IPS DF 6.9 (cell line): Measurements from ENCODE around the gene RPS6KA2.

Experiments used
- DNase-seq: peaks from one replicate; pipeline ENCODE4 v3.0.0-alpha.2; 2013; ENCODE audit warnings: low read depth, low spot score
- H3K27ac ChIP-seq: one replicate; pipeline ENCODE4 v1.5.1; 2013; ENCODE audit warnings: low read length, control low read depth
- H3K27me3 ChIP-seq: 2 replicates; pipeline ENCODE4 v1.6.1; 2013; ENCODE audit warnings: mild to moderate bottlenecking, low read length; ENCODE audit not compliant: control insufficient read depth, insufficient read depth
- H3K36me3 ChIP-seq: 2 replicates; pipeline ENCODE4 v1.6.1; 2013; ENCODE audit warnings: low read length; ENCODE audit not compliant: control insufficient read depth, insufficient read depth
- H3K4me1 ChIP-seq: 2 replicates; pipeline ENCODE4 v1.6.1; 2013; ENCODE audit warnings: low read length; ENCODE audit not compliant: control insufficient read depth, insufficient read depth
- H3K4me3 ChIP-seq: 2 replicates; pipeline ENCODE4 v1.5.1; 2013; ENCODE audit warnings: mild to moderate bottlenecking, low read length
- H3K9me3 ChIP-seq: 2 replicates; pipeline ENCODE4 v1.6.1; 2013; ENCODE audit warnings: low read length, inconsistent platforms; ENCODE audit not compliant: control insufficient read depth, insufficient read depth
- WGBS: extraction: QIAGEN DNeasy Blood & Tissue Kit; methylation state at CpG from one replicate; pipeline ENCODE4 v1.1.7; 2013; ENCODE audit warnings: mixed read lengths, missing lambda C conversion rate; ENCODE audit not compliant: insufficient read length, insufficient coverage; 5-methylcytosine and 5-hydroxymethylcytosine counted together

RPS6KA2 gene

DNA sequence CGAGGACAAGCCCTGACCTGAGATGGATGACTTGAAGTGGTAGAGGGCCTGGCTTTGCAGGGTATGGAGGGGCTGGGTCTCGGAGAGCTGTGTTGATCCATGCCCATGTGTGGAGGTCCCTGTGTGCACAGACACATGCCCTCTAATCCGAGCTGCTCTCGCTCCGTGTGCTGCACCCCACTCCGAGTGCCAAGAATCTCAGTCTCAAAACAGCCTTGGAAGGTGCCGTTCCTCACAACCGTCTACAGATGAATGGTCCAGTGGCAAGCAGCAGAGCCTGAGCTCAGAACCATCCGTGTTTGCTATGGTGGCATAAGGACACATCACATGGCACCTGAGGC lies 133.0 kb downstream of the RPS6KA2 start:
- Histone ChIP-seq H3K27ac (no peak overlapping the region), H3K4me3 (no peak overlapping the region), H3K36me3 (no peaks in the 10 kb centered on the region; the same call in 1 of the 2 replicates), H3K4me1 (no peaks in the 10 kb centered on the region; the same call in 1 of the 2 replicates), H3K27me3 (no peaks in the 10 kb centered on the region), H3K9me3 (no peaks in the 10 kb centered on the region)
- no peak for DNase-seq
- WGBS = no CpG with 5 or more reads among the region's 9 CpGs

GRCh38 chr6:166493427-166494100 lies 133.5 kb downstream of the RPS6KA2 start:
- Histone ChIP-seq H3K9me3 (no peaks in the 10 kb centered on the region), H3K4me1 (no peaks in the 10 kb centered on the region; the same call in 1 of the 2 replicates)
- no CpG with 5 or more reads among the region's 21 CpGs for WGBS

GRCh38 chr6:166492092-166492741 lies 134.8 kb downstream of the RPS6KA2 start:
- DNase-seq = no peak
- Histone ChIP-seq H3K4me1 (no peaks in the 10 kb centered on the region; the same call in 1 of the 2 replicates), H3K27ac (no peak overlapping the region), H3K9me3 (no peaks in the 10 kb centered on the region), H3K4me3 (no peak overlapping the region), H3K27me3 (no peaks in the 10 kb centered on the region), H3K36me3 (no peaks in the 10 kb centered on the region; the same call in 1 of the 2 replicates)
- no CpG with 5 or more reads among the region's 5 CpGs for WGBS

More at GRCh38 chr6:166493427-166494100, 133.5 kb downstream of the RPS6KA2 start:
- no peak for DNase-seq
- Histone ChIP-seq H3K36me3 (no peaks in the 10 kb centered on the region; the same call in 1 of the 2 replicates), H3K27ac (no peak overlapping the region), H3K27me3 (no peaks in the 10 kb centered on the region), H3K4me3 (no peak overlapping the region)

- H3K9me3 ChIP-seq = no peaks in the 10 kb centered on the region
- no CpG with 5 or more reads among the region's 18 CpGs for WGBS
- no peak for DNase-seq
- H3K27me3 ChIP-seq = no peaks in the 10 kb centered on the region
- H3K4me1 ChIP-seq = no peaks in the 10 kb centered on the region; the same call in 1 of the 2 replicates
- no peak overlapping the region for H3K27ac ChIP-seq
- no peak overlapping the region for H3K4me3 ChIP-seq
- peaks cover 3% of the 10 kb centered on the region; the same call in 1 of the 2 replicates for H3K36me3 ChIP-seq
Observed at GRCh38 chr6:166490671-166491500, 136.2 kb downstream of the RPS6KA2 start.

GRCh38 chr6:166489301-166490155 lies 137.5 kb downstream of the RPS6KA2 start:
- WGBS = no CpG with 5 or more reads among the region's 11 CpGs
- Histone ChIP-seq H3K4me3 (no peak overlapping the region), H3K36me3 (peaks cover 3% of the 10 kb centered on the region; the same call in 1 of the 2 replicates), H3K9me3 (no peaks in the 10 kb centered on the region), H3K27ac (no peak overlapping the region), H3K27me3 (no peaks in the 10 kb centered on the region), H3K4me1 (no peaks in the 10 kb centered on the region; the same call in 1 of the 2 replicates)
- DNase-seq = no peak

GRCh38 chr6:166488701-166489100 lies 138.3 kb downstream of the RPS6KA2 start:
- no peaks in the 10 kb centered on the region; the same call in 1 of the 2 replicates for H3K4me1 ChIP-seq

GRCh38 chr6:166488076-166488685 lies 138.9 kb downstream of the RPS6KA2 start:
- H3K36me3 ChIP-seq = peaks cover 3% of the 10 kb centered on the region; the same call in 1 of the 2 replicates
- no peaks in the 10 kb centered on the region for H3K27me3 ChIP-seq
- H3K27ac ChIP-seq = no peak overlapping the region
- no CpG with 5 or more reads among the region's 15 CpGs for WGBS
- no peak overlapping the region for H3K4me3 ChIP-seq
- H3K4me1 ChIP-seq = no peaks in the 10 kb centered on the region; the same call in 1 of the 2 replicates
- no peak for DNase-seq
- H3K9me3 ChIP-seq = no peaks in the 10 kb centered on the region

More at GRCh38 chr6:166488701-166489100, 138.3 kb downstream of the RPS6KA2 start:
- no peak overlapping the region for H3K27ac ChIP-seq
- no peak for DNase-seq
- no peaks in the 10 kb centered on the region for H3K27me3 ChIP-seq
- H3K36me3 ChIP-seq = peaks cover 3% of the 10 kb centered on the region; the same call in 1 of the 2 replicates
- WGBS = no CpG with 5 or more reads among the region's 13 CpGs
- H3K9me3 ChIP-seq = no peaks in the 10 kb centered on the region
- no peak overlapping the region for H3K4me3 ChIP-seq

GRCh38 chr6:166487148-166487547 lies 139.9 kb downstream of the RPS6KA2 start:
- no peak overlapping the region for H3K27ac ChIP-seq
- no peaks in the 10 kb centered on the region; the same call in 1 of the 2 replicates for H3K4me1 ChIP-seq
- no peak overlapping the region for H3K4me3 ChIP-seq
- DNase-seq = no peak
- H3K27me3 ChIP-seq = no peaks in the 10 kb centered on the region
- H3K36me3 ChIP-seq = peaks cover 3% of the 10 kb centered on the region; the same call in 1 of the 2 replicates
- no CpG with 5 or more reads among the region's 11 CpGs for WGBS
- H3K9me3 ChIP-seq = no peaks in the 10 kb centered on the region

DNA sequence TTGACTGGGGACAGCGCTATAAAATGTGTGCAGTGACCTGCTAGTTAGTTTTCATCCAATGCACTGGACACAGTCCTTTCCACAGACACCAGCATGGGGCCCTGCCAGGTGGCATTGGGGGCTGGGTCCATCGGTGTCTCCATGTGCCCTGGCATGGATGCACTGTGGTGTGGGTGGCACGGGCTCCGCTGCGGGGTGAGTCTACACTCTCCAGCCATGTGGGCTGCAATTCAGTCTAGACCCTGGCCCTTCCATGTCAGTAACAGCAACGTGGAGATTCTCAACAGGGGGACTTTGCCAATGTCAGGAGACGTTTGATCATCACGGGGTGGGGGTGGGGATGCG lies 140.5 kb downstream of the RPS6KA2 start:
- Histone ChIP-seq H3K4me1 (no peaks in the 10 kb centered on the region; the same call in 1 of the 2 replicates), H3K27me3 (no peaks in the 10 kb centered on the region), H3K9me3 (no peaks in the 10 kb centered on the region), H3K27ac (no peak overlapping the region), H3K4me3 (no peak overlapping the region), H3K36me3 (peaks cover 3% of the 10 kb centered on the region; the same call in 1 of the 2 replicates)
- DNase-seq = no peak
- WGBS = no CpG with 5 or more reads among the region's 9 CpGs
